Thyroid gland (tissue), 4 donors: ENCODE measurements around the gene GLIS1. TPM values are rescaled to one million over a fixed set of nuclear protein-coding genes. Genes with fewer than 3 reads are reported as not detected.

ENCODE experiments used
- DNase-seq, 2 donors: peaks; one replicate each; pipeline ENCODE4 v3.0.0-alpha.2; 2019
- H3K27ac ChIP-seq, 3 donors: fragments of 200-600 bp; sonication (generic); 1 replicate in 2 of 3; 2 replicates in 1 of 3; pipeline ENCODE4 v1.5.1; 2016 to 2019; ENCODE audit warnings: mild to moderate bottlenecking in 1 of 3, moderate library complexity in 1 of 3
- H3K27me3 ChIP-seq: fragments of 200-600 bp; sonication (generic); one replicate; pipeline ENCODE4 v1.5.1; 2019
- H3K36me3 ChIP-seq, 2 donors: fragments of 200-600 bp; sonication (generic); one replicate each; pipeline ENCODE4 v1.5.1; 2016 to 2019
- H3K4me1 ChIP-seq, 2 donors: fragments of 200-600 bp; sonication (generic); one replicate each; pipeline ENCODE4 v1.5.1; 2017 to 2019
- H3K4me3 ChIP-seq, 3 donors: fragments of 200-600 bp; sonication (generic); replicated peaks in 1 of 3; 1 replicate in 2 of 3; 2 replicates in 1 of 3; pipeline ENCODE4 v1.5.1; 2016; ENCODE audit warnings: mild to moderate bottlenecking in 1 of 3
- H3K9me3 ChIP-seq: fragments of 200-600 bp; sonication (generic); one replicate; pipeline ENCODE4 v1.5.1; 2017
- POLR2A ChIP-seq, 2 donors: fragments of 450-650 bp; IDR thresholded peaks; one replicate each; pipeline ENCODE4 v1.6.1; 2017; ENCODE audit warnings: antibody characterized with exemption in 2 of 2, mild to moderate bottlenecking in 2 of 2, moderate library complexity in 1 of 2
- WGBS, 2 donors: methylation state at CpG; one replicate each; pipeline ENCODE4 v1.1.5; 2017; 5-methylcytosine and 5-hydroxymethylcytosine counted together
- intact Hi-C: fragments of 100-400 bp; cut with DNase I; formaldehyde crosslinking; loops from one replicate; pipeline ENCODE4 v1.15.1; 2023
- total RNA-seq, 4 donors: library from RNA; depleted of rRNA; stranded (reverse); fragments of >200 nt; gene quantifications; one replicate each; pipeline ENCODE4 v1.2.3, GENCODE V29; 2016
- TF ChIP-seq, protein P1 (sequence below), 6 experiments: fragments of 200-600 bp in 3 of 6; fragments of 450-650 bp in 3 of 6; sonication (generic) in 3 of 6; IDR thresholded peaks; one replicate each; pipeline ENCODE4 v1.5.1; 2016 to 2019; ENCODE audit warnings: antibody characterized with exemption in 6 of 6, mild to moderate bottlenecking in 2 of 6, inconsistent platforms in 1 of 6, moderate library complexity in 1 of 6

GLIS1 gene
- total RNA-seq, 4 donors from 2014 or later: 0.29 TPM; not detected in 3

GRCh38 chr1:53585565-53585964, 153.4 kb downstream of the GLIS1 start:
- Histone ChIP-seq H3K36me3 (no peaks in the 10 kb centered on the region), H3K4me3 (no peak overlapping the region), H3K27ac (no peak overlapping the region), H3K4me1 (no peaks in the 10 kb centered on the region), H3K9me3 (no peaks in the 10 kb centered on the region), H3K27me3 (no peaks in the 10 kb centered on the region)
- TF ChIP-seq POLR2A (IDR thresholded peaks at IDR 0.05): no peak
- TF ChIP-seq, protein P1, sequence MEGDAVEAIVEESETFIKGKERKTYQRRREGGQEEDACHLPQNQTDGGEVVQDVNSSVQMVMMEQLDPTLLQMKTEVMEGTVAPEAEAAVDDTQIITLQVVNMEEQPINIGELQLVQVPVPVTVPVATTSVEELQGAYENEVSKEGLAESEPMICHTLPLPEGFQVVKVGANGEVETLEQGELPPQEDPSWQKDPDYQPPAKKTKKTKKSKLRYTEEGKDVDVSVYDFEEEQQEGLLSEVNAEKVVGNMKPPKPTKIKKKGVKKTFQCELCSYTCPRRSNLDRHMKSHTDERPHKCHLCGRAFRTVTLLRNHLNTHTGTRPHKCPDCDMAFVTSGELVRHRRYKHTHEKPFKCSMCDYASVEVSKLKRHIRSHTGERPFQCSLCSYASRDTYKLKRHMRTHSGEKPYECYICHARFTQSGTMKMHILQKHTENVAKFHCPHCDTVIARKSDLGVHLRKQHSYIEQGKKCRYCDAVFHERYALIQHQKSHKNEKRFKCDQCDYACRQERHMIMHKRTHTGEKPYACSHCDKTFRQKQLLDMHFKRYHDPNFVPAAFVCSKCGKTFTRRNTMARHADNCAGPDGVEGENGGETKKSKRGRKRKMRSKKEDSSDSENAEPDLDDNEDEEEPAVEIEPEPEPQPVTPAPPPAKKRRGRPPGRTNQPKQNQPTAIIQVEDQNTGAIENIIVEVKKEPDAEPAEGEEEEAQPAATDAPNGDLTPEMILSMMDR (IDR thresholded peaks at IDR 0.05): no peak
- intact Hi-C loops: no loop called here
- no peak for DNase-seq
- WGBS, 2 donors: 85 to 100% methylated on average over 1 of the region's 1 CpG

GRCh38 chr1:53585129-53585528, 153.8 kb downstream of the GLIS1 start:
- WGBS, 2 donors: 73 to 75% methylated on average over 5 of the region's 5 CpGs
- H3K9me3 ChIP-seq: no peaks in the 10 kb centered on the region
- H3K4me3 ChIP-seq: no peak overlapping the region
- H3K27ac ChIP-seq: no peak overlapping the region
- no peaks in the 10 kb centered on the region for H3K36me3 ChIP-seq
- TF ChIP-seq, protein P1 (IDR thresholded peaks at IDR 0.05): no peak
- no peak for TF ChIP-seq POLR2A (IDR thresholded peaks at IDR 0.05)
- no peak for DNase-seq
- no peaks in the 10 kb centered on the region for H3K27me3 ChIP-seq
- no peaks in the 10 kb centered on the region for H3K4me1 ChIP-seq
- intact Hi-C loops: no loop called here

DNA sequence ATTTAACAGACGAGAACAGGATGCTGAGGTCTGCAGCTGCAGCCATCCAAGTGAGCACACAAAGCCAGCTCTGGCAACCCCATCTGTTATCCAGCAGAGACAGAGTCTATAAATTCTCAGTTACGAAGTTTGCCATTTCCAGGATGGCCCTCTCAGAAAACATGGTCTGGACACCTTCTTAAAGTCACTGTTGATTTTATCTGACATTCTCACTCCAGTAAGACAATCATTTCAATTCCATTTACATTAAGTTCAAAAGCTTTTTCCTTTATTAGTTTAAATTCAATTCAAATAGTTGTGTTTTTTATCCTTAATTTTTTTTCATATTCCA, 154.2 kb downstream of the GLIS1 start:
- Histone ChIP-seq H3K27ac (no peak overlapping the region), H3K27me3 (no peaks in the 10 kb centered on the region), H3K36me3 (no peaks in the 10 kb centered on the region), H3K4me3 (no peak overlapping the region), H3K9me3 (no peaks in the 10 kb centered on the region), H3K4me1 (no peaks in the 10 kb centered on the region)
- intact Hi-C loops: no loop called here
- TF ChIP-seq, protein P1 (IDR thresholded peaks at IDR 0.05): no peak
- no peak for TF ChIP-seq POLR2A (IDR thresholded peaks at IDR 0.05)
- 69 to 86% methylated on average over 2 of the region's 2 CpGs for WGBS, 2 donors
- no peak for DNase-seq

DNA sequence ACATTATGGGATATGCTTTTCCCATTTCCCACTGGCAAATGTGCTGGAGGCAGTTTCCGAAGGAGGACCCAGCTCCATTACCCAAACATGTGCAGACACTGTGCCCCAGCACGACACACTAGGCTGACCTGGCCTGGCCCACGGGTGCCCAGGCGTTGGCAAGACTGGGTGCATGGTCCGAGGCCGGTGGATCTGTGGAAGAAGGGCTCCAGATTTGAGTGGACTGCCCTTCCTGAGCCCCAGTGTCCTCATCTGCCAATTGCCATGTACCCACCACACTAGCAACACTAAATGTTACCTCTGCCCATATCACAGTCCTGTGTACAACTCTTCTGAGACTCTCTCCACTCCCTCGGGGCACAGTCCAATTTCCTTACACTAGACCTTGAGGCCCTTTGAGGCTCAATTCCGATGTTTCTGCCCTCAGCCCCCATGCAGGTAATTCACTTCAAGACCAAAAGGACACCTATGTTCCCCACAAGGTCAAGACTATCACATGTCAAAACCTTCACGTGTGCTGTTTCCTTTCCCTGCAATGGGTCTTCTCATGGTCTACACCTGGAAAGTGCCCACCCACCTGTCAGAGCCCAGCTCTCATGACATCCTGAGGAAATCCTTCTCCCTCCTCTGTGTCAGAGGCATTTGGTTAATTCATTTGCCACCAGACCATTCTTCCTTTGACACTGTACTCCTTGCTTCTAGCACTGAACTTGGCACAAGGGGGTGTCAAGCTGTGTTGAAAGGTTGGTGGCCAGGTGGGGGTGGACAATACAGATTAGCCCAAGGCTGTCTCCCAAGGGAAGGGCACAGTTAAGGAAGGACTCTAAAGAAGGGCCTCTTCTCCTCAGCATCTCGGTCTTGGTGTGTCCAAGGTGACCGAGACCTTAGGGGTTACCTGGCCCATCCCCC, 154.8 kb downstream of the GLIS1 start:
- intact Hi-C loops: no loop called here
- H3K27me3 ChIP-seq: no peaks in the 10 kb centered on the region
- TF ChIP-seq, protein P1 (IDR thresholded peaks at IDR 0.05): no peak
- no peak for TF ChIP-seq POLR2A (IDR thresholded peaks at IDR 0.05)
- WGBS, 2 donors: 87 to 93% methylated on average over 9 to 11 of the region's 11 CpGs
- no peak overlapping the region for H3K4me3 ChIP-seq
- H3K36me3 ChIP-seq: no peaks in the 10 kb centered on the region
- DNase-seq: no peak
- H3K27ac ChIP-seq: no peak overlapping the region
- no peaks in the 10 kb centered on the region for H3K4me1 ChIP-seq
- no peaks in the 10 kb centered on the region for H3K9me3 ChIP-seq

GRCh38 chr1:53583021-53583867, 155.7 kb downstream of the GLIS1 start:
- no peaks in the 10 kb centered on the region for H3K27me3 ChIP-seq
- no peaks in the 10 kb centered on the region for H3K36me3 ChIP-seq
- H3K9me3 ChIP-seq: no peaks in the 10 kb centered on the region
- intact Hi-C loops: no loop called here
- TF ChIP-seq, protein P1 (IDR thresholded peaks at IDR 0.05): no peak
- no peak for TF ChIP-seq POLR2A (IDR thresholded peaks at IDR 0.05)
- no peak for DNase-seq
- no peak overlapping the region for H3K4me3 ChIP-seq
- H3K27ac ChIP-seq: no peak overlapping the region
- H3K4me1 ChIP-seq: no peaks in the 10 kb centered on the region
- WGBS, 2 donors: 82 to 93% methylated on average over 13 of the region's 13 CpGs
